ELF-1 (cell line): ENCODE results near the gene CNTF.

Source experiments
- DNase-seq: peaks from one replicate; pipeline ENCODE4 v3.0.0-alpha.2; 2016; ENCODE audit warnings: low read depth, low spot score

CNTF gene

GRCh38 chr11:58641803-58642581 lies 19.5 kb downstream of the CNTF start:
- no peak for DNase-seq

GRCh38 chr11:58645854-58646253 lies 23.4 kb downstream of the CNTF start:
- no peak for DNase-seq

- peak; percentile 27 for DNase-seq
Measured at GRCh38 chr11:58647141-58647699, 24.8 kb downstream of the CNTF start.

GRCh38 chr11:58647866-58648265 lies 25.4 kb downstream of the CNTF start:
- no peak for DNase-seq

GRCh38 chr11:58649623-58650022 lies 27.2 kb downstream of the CNTF start:
- DNase-seq, result no peak

GRCh38 chr11:58650496-58650895 lies 28.0 kb downstream of the CNTF start:
- DNase-seq, result no peak

- peak; percentile 7 for DNase-seq
Measured at GRCh38 chr11:58652726-58653280, 30.3 kb downstream of the CNTF start.

GRCh38 chr11:58654079-58654907 lies 31.8 kb downstream of the CNTF start:
- DNase-seq, result peak; percentile 81

- DNase-seq, result no peak
Measured at GRCh38 chr11:58654908-58655296, 32.4 kb downstream of the CNTF start.

- no peak for DNase-seq
Measured at GRCh38 chr11:58656348-58656747, 33.9 kb downstream of the CNTF start.

- DNase-seq, result no peak
Measured at GRCh38 chr11:58658623-58659022, 36.2 kb downstream of the CNTF start.

GRCh38 chr11:58659404-58659803 lies 36.9 kb downstream of the CNTF start:
- DNase-seq, result no peak

GRCh38 chr11:58659910-58660570 lies 37.6 kb downstream of the CNTF start:
- no peak for DNase-seq

- DNase-seq, result no peak
Measured at GRCh38 chr11:58671983-58672633, 49.6 kb downstream of the CNTF start.

GRCh38 chr11:58674609-58675008 lies 52.1 kb downstream of the CNTF start:
- DNase-seq, result no peak
